Endothelial cell of umbilical vein (primary cell): ENCODE results near the gene CDIP1. TPM values are rescaled to one million over a fixed set of nuclear protein-coding genes. Genes with fewer than 3 reads are reported as not detected.

ENCODE experiments used
- BruUV-seq: library from RNA; stranded (reverse); fragments of 400-500 nt; replicated peaks from 2 replicates; lab custom pipeline; 2021; lab: Mats Ljungman, UMichigan
- CTCF ChIA-PET: fragments of 300-600, 350-600 bp; sonication (Branson Sonifier 250); formaldehyde crosslinking; loops from one replicate; lab custom pipeline; 2021; ENCODE audit warnings: antibody characterized with exemption, inconsistent platforms; lab: Charles Lee
- POLR2A ChIA-PET: fragments of 300-600, 350-600 bp; sonication (Branson Sonifier 250); formaldehyde crosslinking; loops from one replicate; lab custom pipeline; 2021; ENCODE audit warnings: antibody characterized with exemption, inconsistent platforms; lab: Charles Lee
- DNase-seq: peaks from one replicate; pipeline ENCODE4 v3.0.0-alpha.2; 2011; ENCODE audit warnings: low read depth, low spot score
- FAIRE-seq: peaks from 2 replicates; lab custom pipeline; 2011; peaks lifted over from hg19 to GRCh38; lab: Jason Lieb, UNC
- H2AFZ ChIP-seq: 2 replicates; pipeline ENCODE4 v1.6.0; 2012; ENCODE audit warnings: low read depth, low read length, control low read depth, inconsistent platforms
- H3K27ac ChIP-seq: 2 replicates; pipeline ENCODE4 v1.5.1; 2011; ENCODE audit warnings: low read depth, mild to moderate bottlenecking, control low read depth, low read length, moderate library complexity; ENCODE audit not compliant: insufficient read depth
- H3K27me3 ChIP-seq, 2 experiments: 2 replicates each; pipeline versions ENCODE4 v1.6.0 to v1.6.1; 2011; ENCODE audit warnings: low read length in 2 of 2, mixed read lengths in 1 of 2; ENCODE audit not compliant: control insufficient read depth in 2 of 2, insufficient read depth in 2 of 2
- H3K36me3 ChIP-seq, 2 experiments: 2 replicates in 1 of 2; 3 replicates in 1 of 2; pipeline ENCODE4 v1.5.1; 2011; ENCODE audit warnings: low read length in 2 of 2, mild to moderate bottlenecking in 1 of 2, moderate library complexity in 1 of 2; ENCODE audit not compliant: control insufficient read depth in 2 of 2, insufficient read depth in 2 of 2; ENCODE audit errors: extremely low read depth in 1 of 2
- H3K4me1 ChIP-seq: 3 replicates; pipeline ENCODE4 v1.5.1; 2011; ENCODE audit warnings: mild to moderate bottlenecking, low read length; ENCODE audit not compliant: control insufficient read depth, insufficient read depth; ENCODE audit errors: extremely low read depth
- H3K4me2 ChIP-seq: 2 replicates; pipeline ENCODE4 v1.6.1; 2011; ENCODE audit warnings: low read length, control low read depth, mixed read lengths; ENCODE audit not compliant: insufficient read depth
- H3K4me3 ChIP-seq, 3 experiments: fragments of 200-600 bp in 1 of 3; sonication (generic), shearing (Covaris generic) in 1 of 3; replicated peaks in 1 of 3; 2 replicates each; pipeline ENCODE4 v1.5.1; 2011 to 2016; ENCODE audit warnings: control low read depth in 3 of 3, low read length in 3 of 3, mild to moderate bottlenecking in 2 of 3, inconsistent platforms in 1 of 3, low read depth in 1 of 3, moderate library complexity in 1 of 3; ENCODE audit not compliant: insufficient read depth in 1 of 3
- H3K79me2 ChIP-seq: 2 replicates; pipeline ENCODE4 v1.6.0; 2012; ENCODE audit warnings: low read length, inconsistent platforms; ENCODE audit not compliant: control insufficient read depth, insufficient read depth
- H3K9ac ChIP-seq: replicated peaks from 2 replicates; pipeline ENCODE3; 2011; ENCODE audit warnings: low read length, control low read depth; ENCODE audit not compliant: insufficient read depth; ENCODE audit errors: extremely low read depth
- H3K9me1 ChIP-seq: replicated peaks from 3 replicates; pipeline ENCODE4 v1.6.0; 2011; ENCODE audit warnings: mild to moderate bottlenecking, low read length; ENCODE audit not compliant: control insufficient read depth, insufficient read depth; ENCODE audit errors: extremely low read depth
- H3K9me3 ChIP-seq: replicated peaks from 2 replicates; pipeline ENCODE4 v1.5.1; 2012; ENCODE audit warnings: low read length, inconsistent platforms; ENCODE audit not compliant: control insufficient read depth, insufficient read depth
- H4K20me1 ChIP-seq: replicated peaks from 2 replicates; pipeline ENCODE3; 2011; ENCODE audit warnings: mild to moderate bottlenecking, low read length; ENCODE audit not compliant: control insufficient read depth, insufficient read depth; ENCODE audit errors: extremely low read depth
- CTCF ChIP-seq, 2 donors: IDR thresholded peaks; 1 replicate in 1 of 2; 2 replicates in 1 of 2; pipeline ENCODE4 v1.5.1; 2011; ENCODE audit warnings: low read length in 2 of 2, mild to moderate bottlenecking in 2 of 2, moderate library complexity in 2 of 2, control low read depth in 1 of 2, inconsistent platforms in 1 of 2, low read depth in 1 of 2; ENCODE audit not compliant: insufficient read depth in 1 of 2; ENCODE audit errors: extremely low read depth in 1 of 2
- EZH2 ChIP-seq: IDR thresholded peaks from 2 replicates; pipeline ENCODE4 v1.6.1; 2012; ENCODE audit warnings: borderline replicate concordance, low read depth, mild to moderate bottlenecking, moderate library complexity, low read length, inconsistent platforms; ENCODE audit not compliant: severe bottlenecking
- FOS ChIP-seq: IDR thresholded peaks from 2 replicates; pipeline ENCODE4 v1.6.1; 2011; ENCODE audit warnings: mild to moderate bottlenecking, low read length, moderate library complexity, borderline replicate concordance; ENCODE audit not compliant: insufficient read depth
- GATA2 ChIP-seq: IDR thresholded peaks from 2 replicates; pipeline ENCODE4 v1.7.0; 2011; ENCODE audit warnings: low read depth, mild to moderate bottlenecking, moderate library complexity, mixed read lengths, low read length; ENCODE audit not compliant: insufficient read length, insufficient read depth
- JUN ChIP-seq: IDR thresholded peaks from 2 replicates; pipeline ENCODE4 v1.6.1; 2011; ENCODE audit warnings: borderline replicate concordance, low read depth; ENCODE audit not compliant: insufficient read length, insufficient read depth
- MAX ChIP-seq: IDR thresholded peaks from 2 replicates; pipeline ENCODE4 v1.6.1; 2011; ENCODE audit not compliant: insufficient read depth, insufficient read length
- MYC ChIP-seq: IDR thresholded peaks from one replicate; pipeline ENCODE4 v1.6.1; 2011; ENCODE audit warnings: mild to moderate bottlenecking, low read depth, low read length
- POLR2A ChIP-seq: IDR thresholded peaks from 2 replicates; pipeline ENCODE4 v1.6.1; 2012; ENCODE audit warnings: low read depth, mild to moderate bottlenecking, control low read depth, low read length
- POLR2AphosphoS5 ChIP-seq: IDR thresholded peaks from 2 replicates; pipeline ENCODE4 v1.6.1; 2012; ENCODE audit warnings: low read depth, mild to moderate bottlenecking, control low read depth, low read length, moderate library complexity; ENCODE audit not compliant: insufficient read depth
- dilution Hi-C: fragments of 300-500 bp; cut with MboI; formaldehyde crosslinking; loops from one replicate; pipeline ENCODE4 v1.15.0; 2019; ENCODE audit warnings: low sequenced_read_pairs; ENCODE audit not compliant: extremely low pct_ligation_motif_present
- intact Hi-C: fragments of 100-400 bp; cut with micrococcal nuclease; formaldehyde crosslinking; loops from one replicate; pipeline ENCODE4 v1.10.0; 2022
- polyA plus RNA-seq, 4 experiments: library from polyadenylated mRNA; depleted of rRNA in 3 of 4; stranded (reverse) in 3 of 4; unstranded in 1 of 4; fragments of >200 nt; gene quantifications; 2 replicates each; pipeline versions ENCODE4 v1.2.1 to v1.2.3, GENCODE V29; 2011 to 2012; ENCODE audit warnings: missing spikeins in 1 of 4
- total RNA-seq: library from RNA; stranded (reverse); gene quantifications from 2 replicates; pipeline ENCODE4 v1.2.3, GENCODE V29; 2021

The CDIP1 gene
- total and polyA plus RNA-seq, 2 donors (not counting 3 experiments of a cell fraction or from before 2014, with no cell fraction given): 33.9 to 37.4 TPM

GRCh38 chr16:4533490-4533889, 5.1 kb downstream of the CDIP1 start:
- FAIRE-seq (no peak), DNase-seq (no peak)
- intact Hi-C loops (no loop called here), dilution Hi-C loops (no loop called here)
- Histone ChIP-seq H3K9me3 (no peaks in the 10 kb centered on the region), H4K20me1 (no peaks in the 10 kb centered on the region), H3K4me1 (peaks cover 4% of the 10 kb centered on the region), H2AFZ (no peak overlapping the region), H3K4me2 (no peak overlapping the region), H3K36me3 (peaks cover 0 to 6% of the 10 kb centered on the region in 2 experiments), H3K27ac (no peak overlapping the region), H3K9ac (no peak overlapping the region), H3K79me2 (no peaks in the 10 kb centered on the region), H3K27me3 (no peaks in the 10 kb centered on the region), H3K9me1 (no peaks in the 10 kb centered on the region), H3K4me3 (no peak overlapping the region)
- ChIA-PET CTCF (interaction anchor here (1.0 kb wide), 1 partner anchor 15 kb away, joined by 5 read pairs; no protein-coding TSS in a partner anchor), POLR2A (no interaction called here)
- no TSS peak for BruUV-seq
- TF ChIP-seq POLR2A (no peak), MAX (no peak), POLR2AphosphoS5 (no peak), CTCF (IDR thresholded peaks at IDR 0.05; ENCODE audit: extremely low read depth in 1 of 2, insufficient read depth in 1 of 2, low read depth in 1 of 2, low read length in 2 of 2) (no peak), FOS (no peak), GATA2 (no peak), JUN (no peak), MYC (no peak), EZH2 (no peak)
